GM21717 (cell line): ENCODE data around the gene CASR.
A peak's percentile ranks its signal among the peaks of the same experiment; 100 is the strongest.

Source experiments
- ATAC-seq: cut with Tn5 transposase; IDR thresholded peaks from one replicate; pipeline ENCODE4 v1.9.1; 2021; ENCODE audit warnings: mild to moderate bottlenecking, moderate library complexity; ENCODE audit not compliant: unreplicated experiment

Gene CASR

GRCh38 chr3:122301063-122301462, 117.6 kb downstream of the CASR start:
- ATAC-seq, result no peak

- no peak for ATAC-seq
These were observed 122.6 kb downstream of the CASR start for GRCh38 chr3:122305818-122306621.

- no peak for ATAC-seq
These were observed 123.1 kb downstream of the CASR start for GRCh38 chr3:122306622-122306953.

GRCh38 chr3:122307094-122307687, 123.7 kb downstream of the CASR start:
- no peak for ATAC-seq

- ATAC-seq, result no peak
These were observed 124.5 kb downstream of the CASR start for GRCh38 chr3:122307976-122308375.

GRCh38 chr3:122310361-122310760, 126.9 kb downstream of the CASR start:
- no peak for ATAC-seq

- ATAC-seq, result no peak
These were observed 129.4 kb downstream of the CASR start for GRCh38 chr3:122312826-122313225.

GRCh38 chr3:122313281-122313680, 129.8 kb downstream of the CASR start:
- no peak for ATAC-seq

- no peak for ATAC-seq
These were observed 130.9 kb downstream of the CASR start for GRCh38 chr3:122314228-122314876.

- no peak for ATAC-seq
These were observed 132.2 kb downstream of the CASR start for GRCh38 chr3:122315619-122316018.

- ATAC-seq, result no peak
These were observed 132.9 kb downstream of the CASR start for GRCh38 chr3:122316368-122316767.

GRCh38 chr3:122318620-122319019, 135.2 kb downstream of the CASR start:
- no peak for ATAC-seq

GRCh38 chr3:122322095-122323075, 138.9 kb downstream of the CASR start:
- ATAC-seq, result peak; percentile 70

- ATAC-seq, result no peak
These were observed 141.4 kb downstream of the CASR start, which contains the start of gene CSTA for GRCh38 chr3:122324871-122325323. CSTA (plus strand) TSS chr3:122325248; CDS start chr3:122325293, 45 bp downstream.

- ATAC-seq, result no peak
These were observed 142.3 kb downstream of the CASR start for GRCh38 chr3:122325769-122326168.

GRCh38 chr3:122331886-122332285, 148.4 kb downstream of the CASR start:
- ATAC-seq, result no peak

- no peak for ATAC-seq
These were observed 149.1 kb downstream of the CASR start for GRCh38 chr3:122332551-122332950.
